Subcutaneous abdominal adipose tissue (tissue), 5 donors: ENCODE results near the gene CCDC85C.

Experiments used
- H3K27ac ChIP-seq: one replicate; pipeline ENCODE4 v1.7.0; 2013; ENCODE audit warnings: low read depth, mild to moderate bottlenecking, inconsistent platforms, low read length, moderate library complexity
- H3K27me3 ChIP-seq, 5 donors: one replicate each; pipeline ENCODE4 v1.7.0; 2013; ENCODE audit warnings: low read length in 5 of 5, inconsistent platforms in 1 of 5; ENCODE audit not compliant: control insufficient read depth in 5 of 5, insufficient read depth in 4 of 5
- H3K36me3 ChIP-seq, 5 donors: one replicate each; pipeline ENCODE4 v1.7.0; 2013; ENCODE audit warnings: low read length in 5 of 5; ENCODE audit not compliant: control insufficient read depth in 5 of 5, insufficient read depth in 5 of 5
- H3K4me1 ChIP-seq, 5 donors: one replicate each; pipeline ENCODE4 v1.7.0; 2013; ENCODE audit warnings: low read length in 5 of 5, mild to moderate bottlenecking in 3 of 5, moderate library complexity in 1 of 5; ENCODE audit not compliant: control insufficient read depth in 5 of 5, insufficient read depth in 5 of 5
- H3K4me3 ChIP-seq, 5 donors: one replicate each; pipeline ENCODE4 v1.7.0; 2013; ENCODE audit warnings: low read length in 5 of 5, low read depth in 1 of 5
- H3K9ac ChIP-seq, 5 donors: one replicate each; pipeline ENCODE4 v1.7.0; 2013; ENCODE audit warnings: low read length in 5 of 5, mild to moderate bottlenecking in 4 of 5, moderate library complexity in 3 of 5
- H3K9me3 ChIP-seq, 5 donors: one replicate each; pipeline ENCODE4 v1.7.0; 2013; ENCODE audit warnings: low read length in 5 of 5; ENCODE audit not compliant: control insufficient read depth in 5 of 5
- donor health status: healthy.
- donor health status: healthy.
- donor health status: healthy.
- donor health status: healthy.
- donor health status: healthy.

Gene CCDC85C

GRCh38 chr14:99560403-99560802 is 43.6 kb downstream of the CCDC85C start:
- H3K4me3 ChIP-seq, result no peak overlapping the region

GRCh38 chr14:99559286-99559990 is 44.6 kb downstream of the CCDC85C start:
- H3K4me3 ChIP-seq, result no peak overlapping the region
- no peak overlapping the region for H3K9ac ChIP-seq
- H3K4me1 ChIP-seq, result peaks cover under 1 to 14% (median 5%) of the 10 kb centered on the region in 5 donors
- no peak overlapping the region for H3K27ac ChIP-seq
- peaks cover 0 to 4% (median 2%) of the 10 kb centered on the region in 5 donors for H3K27me3 ChIP-seq
- H3K9me3 ChIP-seq, result peaks cover 0 to 3% (median 0%) of the 10 kb centered on the region in 5 donors
- no peaks in the 10 kb centered on the region for H3K36me3 ChIP-seq

More at GRCh38 chr14:99560403-99560802, 43.6 kb downstream of the CCDC85C start:
- peaks cover 4 to 24% (median 12%) of the 10 kb centered on the region in 5 donors for H3K4me1 ChIP-seq
- H3K9ac ChIP-seq, result no peak overlapping the region
- H3K27me3 ChIP-seq, result peaks cover 0 to 4% (median 3%) of the 10 kb centered on the region in 5 donors
- no peak overlapping the region for H3K27ac ChIP-seq
- H3K36me3 ChIP-seq, result no peaks in the 10 kb centered on the region
- peaks cover 0 to 3% (median 0%) of the 10 kb centered on the region in 5 donors for H3K9me3 ChIP-seq

GRCh38 chr14:99556134-99556791 is 47.7 kb downstream of the CCDC85C start:
- H3K9me3 ChIP-seq, result peaks cover 0 to 3% (median 0%) of the 10 kb centered on the region in 5 donors
- no peak overlapping the region for H3K9ac ChIP-seq
- no peak overlapping the region for H3K4me3 ChIP-seq
- H3K27me3 ChIP-seq, result peaks cover 0 to 3% (median 0%) of the 10 kb centered on the region in 5 donors
- H3K4me1 ChIP-seq, result peaks cover 0 to 11% (median 8%) of the 10 kb centered on the region in 5 donors
- H3K27ac ChIP-seq, result no peak overlapping the region
- no peaks in the 10 kb centered on the region for H3K36me3 ChIP-seq

DNA sequence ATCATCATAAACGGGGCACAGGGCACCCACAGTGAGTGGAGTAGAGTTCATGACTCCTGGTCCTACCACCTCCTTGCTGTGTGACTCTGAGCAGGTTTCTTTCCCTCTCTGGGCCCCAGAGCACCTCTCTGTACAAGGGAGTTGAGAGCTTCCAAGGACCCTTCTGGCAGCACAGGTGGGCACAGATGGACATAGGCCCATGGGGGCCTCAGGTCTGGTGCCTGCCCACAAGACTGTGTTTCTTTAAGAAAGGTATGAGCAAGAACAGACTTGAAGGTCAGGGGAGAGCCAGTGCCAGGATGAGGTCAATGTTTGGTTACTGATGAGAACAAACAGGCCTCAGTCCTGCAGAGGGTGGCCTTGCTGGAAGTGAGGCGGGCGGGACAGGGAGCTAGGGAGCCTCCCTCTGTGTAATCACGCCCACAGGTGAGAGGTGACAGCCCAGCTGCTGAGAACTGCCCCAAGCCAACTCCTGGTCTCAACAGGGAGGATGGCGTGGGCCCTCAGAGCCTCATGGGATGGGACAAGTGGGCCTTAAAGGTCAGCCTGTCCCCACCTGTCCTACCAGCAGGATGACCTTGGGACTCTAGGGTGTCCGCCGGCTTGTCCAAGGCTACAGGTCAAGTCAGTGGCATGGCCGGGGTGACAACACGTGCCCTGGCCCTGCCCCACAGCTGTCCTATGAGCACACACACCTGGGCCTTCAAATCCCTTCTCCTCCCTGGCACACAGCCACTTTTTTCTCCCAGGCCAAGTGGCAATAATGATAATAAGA is 49.1 kb downstream of the CCDC85C start:
- H3K9me3 ChIP-seq, result peaks cover 0 to 3% (median 0%) of the 10 kb centered on the region in 5 donors
- H3K9ac ChIP-seq, result no peak overlapping the region
- no peaks in the 10 kb centered on the region for H3K27me3 ChIP-seq
- no peak overlapping the region for H3K4me3 ChIP-seq
- no peak overlapping the region for H3K27ac ChIP-seq
- H3K4me1 ChIP-seq, result peaks cover 0 to 11% (median 8%) of the 10 kb centered on the region in 5 donors
- H3K36me3 ChIP-seq, result no peaks in the 10 kb centered on the region

DNA sequence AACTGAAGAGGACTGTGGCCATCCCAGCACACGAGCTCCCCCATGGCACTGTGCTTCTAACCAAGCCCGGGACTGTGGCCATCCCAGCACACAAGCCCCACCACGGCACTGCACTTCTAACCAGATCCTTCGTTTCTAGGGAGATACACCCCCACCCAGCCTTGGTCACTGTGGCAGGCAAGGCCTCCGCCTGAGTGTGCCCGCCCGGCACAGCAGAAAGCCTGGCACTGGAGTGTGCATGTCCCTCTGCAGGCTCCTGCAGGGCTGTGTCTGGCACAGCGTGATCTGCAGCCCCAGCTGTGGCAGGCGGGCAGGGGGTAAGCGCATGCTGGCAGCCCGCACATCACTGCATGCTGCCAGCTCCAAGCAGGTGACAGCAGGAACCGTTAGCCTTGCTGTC is 49.8 kb downstream of the CCDC85C start:
- Histone ChIP-seq H3K27me3 (no peaks in the 10 kb centered on the region), H3K9ac (no peak overlapping the region), H3K9me3 (peaks cover 0 to 3% (median 0%) of the 10 kb centered on the region in 5 donors), H3K4me3 (no peak overlapping the region), H3K4me1 (peaks cover 0 to 11% (median 8%) of the 10 kb centered on the region in 5 donors), H3K36me3 (no peaks in the 10 kb centered on the region), H3K27ac (no peak overlapping the region)

DNA sequence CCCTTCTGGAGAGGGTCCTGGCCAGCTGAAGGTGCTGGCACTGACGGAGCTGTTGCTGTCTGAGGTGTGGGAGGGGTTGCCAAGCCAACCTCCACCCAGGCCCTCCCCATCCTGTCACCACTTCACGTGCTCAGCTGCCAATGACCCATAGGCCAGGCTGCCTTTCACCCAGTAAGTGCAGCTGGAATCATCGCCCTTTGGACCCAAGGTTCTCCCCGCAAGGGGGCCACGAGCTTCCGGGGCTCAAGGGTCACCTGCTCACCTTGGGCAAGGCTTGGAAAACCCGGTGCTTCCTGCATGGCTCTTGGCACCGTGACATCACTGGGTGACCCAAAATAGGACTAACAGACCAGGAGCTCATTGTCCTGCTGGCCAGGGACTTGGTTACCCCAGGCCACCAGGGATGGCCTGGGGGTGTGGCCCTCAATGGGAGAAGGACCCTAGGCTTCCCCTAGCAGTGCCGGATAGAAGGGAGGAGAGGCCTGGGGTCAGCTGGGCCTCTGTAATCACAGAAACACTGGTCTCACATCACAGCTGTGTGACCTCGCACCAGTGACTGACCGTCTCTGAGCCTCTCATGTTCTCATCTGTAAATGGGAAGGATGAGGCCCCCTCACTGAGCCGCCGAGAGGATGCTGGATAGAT is 51.3 kb downstream of the CCDC85C start:
- Histone ChIP-seq H3K27ac (no peak overlapping the region), H3K9ac (no peak overlapping the region), H3K27me3 (no peaks in the 10 kb centered on the region), H3K4me3 (no peak overlapping the region), H3K4me1 (peaks cover 0 to 11% (median 8%) of the 10 kb centered on the region in 5 donors), H3K36me3 (no peaks in the 10 kb centered on the region), H3K9me3 (no peaks in the 10 kb centered on the region)

DNA sequence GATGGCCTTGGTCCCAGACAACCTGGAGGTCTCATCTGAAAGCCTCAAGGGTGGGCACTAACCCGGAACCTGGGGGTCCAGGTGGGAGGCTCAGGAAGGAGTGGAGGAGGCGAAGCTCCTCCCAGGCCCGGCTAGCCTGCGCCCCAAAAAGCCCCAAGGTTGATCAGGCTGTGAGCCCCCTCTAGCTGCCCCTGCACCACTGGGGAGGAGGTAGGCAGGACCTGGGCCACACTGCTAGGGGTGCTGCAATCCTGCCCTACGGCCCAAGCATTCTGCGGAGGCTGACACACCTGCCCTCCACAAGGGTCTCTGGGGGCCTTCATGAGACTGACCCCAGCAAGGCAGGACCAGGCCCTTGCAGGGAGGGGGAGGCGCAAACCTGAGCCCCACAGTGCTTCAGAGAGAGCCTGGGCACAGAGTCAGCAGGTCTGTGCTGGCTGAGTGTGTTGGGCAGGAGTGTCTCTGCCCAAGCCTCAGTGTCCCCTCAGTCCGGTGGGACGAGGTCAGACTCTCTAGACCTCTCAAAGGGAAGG is 51.9 kb downstream of the CCDC85C start:
- Histone ChIP-seq H3K4me3 (no peak overlapping the region), H3K36me3 (no peaks in the 10 kb centered on the region), H3K27ac (no peak overlapping the region), H3K27me3 (no peaks in the 10 kb centered on the region), H3K9ac (no peak overlapping the region), H3K4me1 (peaks cover 0 to 11% (median 8%) of the 10 kb centered on the region in 5 donors), H3K9me3 (no peaks in the 10 kb centered on the region)

DNA sequence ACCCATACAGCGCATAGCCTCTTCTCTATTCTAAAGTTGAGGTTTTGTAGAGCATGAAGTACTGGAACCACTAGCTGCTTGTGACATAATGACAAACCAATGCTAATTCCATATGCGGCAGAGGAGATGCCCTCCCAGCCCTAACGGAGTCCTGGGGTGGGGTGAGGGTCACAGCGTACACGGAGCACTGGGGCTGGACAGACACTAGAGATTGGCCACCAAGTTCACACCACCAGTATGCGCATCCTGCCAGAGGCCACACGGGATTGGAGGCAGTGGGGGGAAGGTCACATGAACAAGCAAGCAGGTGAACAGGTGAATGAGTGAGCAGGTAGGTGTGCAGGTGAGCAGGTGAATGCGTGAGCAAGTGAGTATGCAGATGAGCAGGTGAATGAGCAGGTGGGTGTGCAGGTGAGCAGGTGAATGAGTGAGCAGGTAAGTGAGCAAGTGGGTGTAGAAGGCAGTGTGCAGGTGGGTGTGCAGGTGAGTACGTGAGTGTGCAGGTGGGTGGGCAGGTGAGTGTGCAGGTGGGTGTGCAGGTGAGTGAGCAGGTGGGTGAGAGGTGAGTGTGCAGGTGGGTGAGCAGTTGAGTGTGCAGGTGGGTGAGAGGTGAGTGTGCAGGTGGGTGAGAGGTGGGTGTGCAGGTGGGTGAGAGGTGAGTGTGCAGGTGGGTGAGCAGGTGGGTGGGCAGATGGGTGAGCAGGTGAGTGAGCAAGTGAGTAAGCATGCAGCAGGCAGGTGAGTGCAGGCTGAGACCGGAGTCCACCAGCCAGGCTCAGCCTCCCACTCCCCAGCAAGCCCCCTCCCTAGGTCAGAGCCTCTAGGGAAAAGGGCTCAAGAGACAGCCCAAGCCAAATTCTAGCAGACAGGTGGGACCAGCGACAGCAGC is 52.7 kb downstream of the CCDC85C start:
- Histone ChIP-seq H3K9ac (no peak overlapping the region), H3K36me3 (no peaks in the 10 kb centered on the region), H3K9me3 (no peaks in the 10 kb centered on the region), H3K27ac (no peak overlapping the region), H3K4me1 (peaks cover 0 to 11% (median 8%) of the 10 kb centered on the region in 5 donors), H3K4me3 (no peak overlapping the region), H3K27me3 (peaks cover 0 to 3% (median 0%) of the 10 kb centered on the region in 5 donors)
